Activated CD4-positive, alpha-beta T cell treated with anti-CD3 and anti-CD28 coated beads for 4 hours (primary cell): ENCODE data around the gene FKBP6.
"Not testable (repeated sequence)": the region's sequence is repeated elsewhere in the genome, so short reads cannot be mapped to it uniquely, and the experiment has no call there.

ENCODE experiments used
- DNase-seq, 2 donors: peaks; one replicate each; pipeline ENCODE4 v3.0.0-alpha.2; 2020

FKBP6 gene

GRCh38 chr7:73395538-73396503, 67.9 kb downstream of the FKBP6 start:
- DNase-seq, result no peak

- DNase-seq, result no peak
Measured at GRCh38 chr7:73397521-73398281, 69.7 kb downstream of the FKBP6 start.

GRCh38 chr7:73399185-73400050, 71.5 kb downstream of the FKBP6 start:
- peak; percentile 28 to 40 for DNase-seq

- not testable (repeated sequence) for DNase-seq
Measured at GRCh38 chr7:73404860-73405259, 76.9 kb downstream of the FKBP6 start.
